Small intestine (tissue), 7 donors: ENCODE results near the gene LMF1. TPM values are rescaled to one million over a fixed set of nuclear protein-coding genes. Genes with fewer than 3 reads are reported as not detected.

Experiments used
- DNase-seq, 2 donors: peaks; one replicate each; pipeline versions ENCODE4 v3.0.0 to v3.0.0-alpha.2; 2013
- FAIRE-seq: peaks from 2 replicates; lab custom pipeline; 2012; peaks lifted over from hg19 to GRCh38; lab: Jason Lieb, UNC
- H3K27ac ChIP-seq, 3 donors: one replicate each; pipeline ENCODE4 v1.5.1; 2013; ENCODE audit warnings: low read length in 2 of 3, mild to moderate bottlenecking in 2 of 3, control low read depth in 1 of 3, inconsistent platforms in 1 of 3, low read depth in 1 of 3, moderate library complexity in 1 of 3
- H3K27me3 ChIP-seq, 3 donors: one replicate each; pipeline ENCODE4 v1.6.1; 2013; ENCODE audit warnings: low read length in 3 of 3, inconsistent platforms in 1 of 3; ENCODE audit not compliant: control insufficient read depth in 3 of 3, insufficient read depth in 3 of 3
- H3K36me3 ChIP-seq, 3 donors: one replicate each; pipeline ENCODE4 v1.6.1; 2013; ENCODE audit warnings: low read length in 3 of 3, inconsistent platforms in 1 of 3, low read depth in 1 of 3, mild to moderate bottlenecking in 1 of 3, moderate library complexity in 1 of 3; ENCODE audit not compliant: control insufficient read depth in 3 of 3, insufficient read depth in 2 of 3
- H3K4me1 ChIP-seq, 3 donors: one replicate each; pipeline ENCODE4 v1.6.1; 2013; ENCODE audit warnings: low read length in 2 of 3, inconsistent platforms in 1 of 3, low read depth in 1 of 3, mild to moderate bottlenecking in 1 of 3, moderate library complexity in 1 of 3; ENCODE audit not compliant: control insufficient read depth in 3 of 3, insufficient read depth in 2 of 3
- H3K4me3 ChIP-seq, 3 donors: one replicate each; pipeline ENCODE4 v1.5.1; 2013; ENCODE audit warnings: low read length in 3 of 3, control low read depth in 1 of 3, inconsistent platforms in 1 of 3, low read depth in 1 of 3, mild to moderate bottlenecking in 1 of 3, moderate library complexity in 1 of 3
- H3K9me3 ChIP-seq, 2 donors: one replicate each; pipeline ENCODE4 v1.6.1; 2013; ENCODE audit warnings: low read depth in 1 of 2, low read length in 1 of 2; ENCODE audit not compliant: control insufficient read depth in 2 of 2, insufficient read depth in 1 of 2
- WGBS, 3 donors: extraction: QIAGEN DNeasy Blood & Tissue Kit; methylation state at CpG; one replicate each; pipeline ENCODE4 v1.1.7; 2013; 5-methylcytosine and 5-hydroxymethylcytosine counted together
- polyA plus RNA-seq, 4 donors: library from polyadenylated mRNA; stranded (reverse) in 3 of 4; unstranded in 1 of 4; fragments of 200-250 nt in 3 of 4; fragments of 120-200 nt in 1 of 4; gene quantifications; one replicate each; pipeline versions ENCODE4 v1.2.1 to v1.2.3, GENCODE V29; 2013
- donor health status: healthy with polysubstance abuse.
- donor health status: control.
- donor health status: control.
- donor health status: Bipolar disorder and iron deficiency.
- donor health status: healthy.

Gene LMF1
- polyA plus RNA-seq, 4 donors = 8.2 to 18.0 (median 9.2) TPM

DNA sequence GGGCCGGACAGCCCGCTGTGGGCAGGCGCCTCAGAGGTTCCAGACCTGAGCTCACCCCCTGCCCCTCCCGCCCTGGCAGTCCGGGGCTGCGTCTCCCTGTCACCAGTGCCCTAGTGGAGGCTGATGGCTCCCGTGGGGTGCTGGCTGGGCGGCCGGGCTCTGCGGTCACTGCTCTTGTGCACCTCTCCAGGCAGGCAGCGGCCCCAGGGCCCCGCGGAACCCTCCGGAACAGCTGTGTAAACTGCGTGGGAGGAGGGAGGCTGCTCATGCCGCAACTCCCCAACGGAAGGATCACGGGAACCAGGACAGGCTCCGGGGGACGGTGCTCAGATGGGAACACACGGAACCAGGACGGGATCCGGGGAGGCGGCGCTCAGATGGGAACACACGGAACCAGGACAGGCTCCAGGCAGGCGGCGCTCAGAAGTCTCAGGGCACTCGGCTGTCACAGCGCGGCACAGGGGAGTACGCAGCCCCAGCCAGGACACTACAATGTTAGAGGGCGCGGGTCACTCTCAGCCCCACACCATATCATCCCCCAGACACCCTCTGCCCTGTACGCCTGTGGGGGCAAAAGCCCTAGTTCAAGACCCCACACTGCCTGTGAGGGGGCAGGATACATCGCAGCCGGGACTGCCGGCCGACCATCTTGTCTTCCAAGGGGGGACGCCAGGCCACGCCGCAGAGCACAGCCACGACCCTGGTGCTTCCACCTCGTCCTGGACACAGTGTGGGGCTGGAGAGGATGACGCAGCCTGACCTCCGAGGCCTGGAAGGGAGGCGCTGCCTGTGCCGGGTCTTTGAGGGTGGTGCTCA, 96.2 kb downstream of the LMF1 start:
- Histone ChIP-seq H3K27ac (no peak overlapping the region), H3K27me3 (no peaks in the 10 kb centered on the region), H3K4me3 (no peak overlapping the region), H3K36me3 (peaks cover 0 to 67% (median 0%) of the 10 kb centered on the region in 3 donors), H3K9me3 (no peaks in the 10 kb centered on the region), H3K4me1 (no peaks in the 10 kb centered on the region)
- FAIRE-seq (no peak), DNase-seq (no peak)
- WGBS, 3 donors = 90 to 95% (median 92%) methylated on average over 31 to 48 of the region's 48 CpGs

DNA sequence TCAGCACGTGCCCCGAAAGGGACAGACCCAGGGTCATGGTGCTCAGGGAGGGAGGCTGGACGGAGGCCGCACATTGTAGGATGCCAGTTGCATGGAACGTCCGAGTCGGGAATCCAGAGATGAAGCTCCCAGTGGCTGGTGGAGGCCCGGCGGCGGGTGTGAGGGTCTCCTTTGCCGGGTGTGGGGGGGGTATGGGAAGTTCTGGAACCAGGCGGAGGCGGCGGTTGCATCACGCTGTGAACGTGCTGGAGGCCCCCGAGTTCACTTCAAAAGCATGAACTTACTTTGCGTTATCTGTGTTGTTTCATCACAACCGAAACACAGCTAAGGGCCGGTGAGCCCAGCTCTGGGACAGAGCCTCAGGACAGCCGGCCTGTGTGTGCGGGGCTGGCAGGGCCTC, 96.9 kb downstream of the LMF1 start:
- Histone ChIP-seq H3K36me3 (peaks cover 0 to 72% (median 0%) of the 10 kb centered on the region in 3 donors), H3K4me3 (no peak overlapping the region), H3K27ac (no peak overlapping the region), H3K4me1 (no peaks in the 10 kb centered on the region), H3K9me3 (no peaks in the 10 kb centered on the region), H3K27me3 (no peaks in the 10 kb centered on the region)
- 91 to 95% (median 92%) methylated on average over 22 of the region's 22 CpGs for WGBS, 3 donors
- DNase-seq = no peak
- no peak for FAIRE-seq

DNA sequence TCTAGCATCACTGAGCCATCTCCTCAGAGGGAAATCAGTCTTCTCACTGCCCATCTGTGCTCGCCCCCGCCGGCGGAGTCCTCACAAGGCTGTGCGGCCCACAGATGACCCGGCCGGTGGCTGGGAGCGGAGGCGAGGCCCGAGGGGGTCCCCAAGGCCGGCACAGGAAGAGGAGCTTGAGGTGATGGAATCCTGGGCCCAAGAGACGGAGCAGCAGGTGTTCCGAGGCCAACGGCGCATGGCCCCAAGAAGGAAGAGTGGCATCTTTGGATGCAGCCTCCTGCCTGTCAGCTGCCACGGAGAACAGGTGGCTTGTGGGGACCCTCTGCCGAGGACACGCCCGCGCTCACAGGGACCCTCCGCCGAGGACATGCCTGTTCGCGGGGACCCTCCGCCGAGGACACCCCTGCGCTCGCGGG, 97.5 kb downstream of the LMF1 start:
- Histone ChIP-seq H3K4me1 (no peaks in the 10 kb centered on the region), H3K27ac (no peak overlapping the region), H3K9me3 (no peaks in the 10 kb centered on the region), H3K4me3 (no peak overlapping the region), H3K27me3 (no peaks in the 10 kb centered on the region), H3K36me3 (peaks cover 0 to 76% (median 0%) of the 10 kb centered on the region in 3 donors)
- DNase-seq (no peak), FAIRE-seq (no peak)
- WGBS, 3 donors = 88 to 94% (median 92%) methylated on average over 27 to 29 of the region's 29 CpGs

DNA sequence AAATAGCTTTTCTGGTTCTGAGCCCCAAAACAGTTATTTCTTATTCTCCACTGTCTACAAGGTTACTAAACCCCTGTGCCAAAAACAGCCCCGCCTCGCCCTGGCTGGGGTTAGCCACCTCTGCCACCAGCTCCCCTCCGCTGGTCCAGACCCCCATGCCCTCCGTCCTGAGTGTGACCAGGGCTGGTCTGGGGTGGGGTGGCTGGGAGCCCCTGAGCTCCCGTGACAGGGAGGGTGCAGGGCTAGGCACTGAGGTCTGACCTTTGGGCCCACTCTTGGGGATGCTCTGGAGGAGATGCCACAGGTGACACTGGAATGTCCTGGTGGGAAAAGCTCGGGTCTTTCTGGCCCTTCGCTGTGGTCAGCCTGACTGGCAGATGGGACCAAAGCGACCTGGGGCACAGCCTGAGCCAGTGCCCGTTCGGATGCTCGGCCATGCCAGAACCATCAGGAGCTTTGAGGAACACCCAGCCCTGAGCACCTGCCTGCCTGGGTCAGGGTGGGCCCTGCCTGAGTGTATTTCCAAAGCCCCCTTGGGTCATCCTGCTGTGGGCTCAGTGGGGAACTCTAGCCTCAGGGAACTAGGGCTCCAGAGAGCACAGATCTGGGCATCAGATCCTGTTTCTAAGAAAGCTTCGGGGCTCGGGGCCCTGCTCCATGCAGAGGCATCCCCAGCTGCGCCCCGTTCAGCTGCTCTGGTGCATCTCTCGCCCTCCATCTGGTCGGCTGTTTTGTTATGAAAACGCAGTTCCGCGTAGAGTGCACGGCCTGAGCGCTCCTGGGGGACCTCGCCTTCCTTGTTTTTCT, 98.1 kb downstream of the LMF1 start:
- DNase-seq = no peak
- no peaks in the 10 kb centered on the region for H3K9me3 ChIP-seq
- H3K4me3 ChIP-seq = no peak overlapping the region
- H3K36me3 ChIP-seq = peaks cover 0 to 77% (median 0%) of the 10 kb centered on the region in 3 donors
- no peaks in the 10 kb centered on the region for H3K27me3 ChIP-seq
- no peak overlapping the region for H3K27ac ChIP-seq
- no peaks in the 10 kb centered on the region for H3K4me1 ChIP-seq
- no peak for FAIRE-seq
- WGBS, 3 donors = 88 to 93% (median 91%) methylated on average over 23 of the region's 23 CpGs

DNA sequence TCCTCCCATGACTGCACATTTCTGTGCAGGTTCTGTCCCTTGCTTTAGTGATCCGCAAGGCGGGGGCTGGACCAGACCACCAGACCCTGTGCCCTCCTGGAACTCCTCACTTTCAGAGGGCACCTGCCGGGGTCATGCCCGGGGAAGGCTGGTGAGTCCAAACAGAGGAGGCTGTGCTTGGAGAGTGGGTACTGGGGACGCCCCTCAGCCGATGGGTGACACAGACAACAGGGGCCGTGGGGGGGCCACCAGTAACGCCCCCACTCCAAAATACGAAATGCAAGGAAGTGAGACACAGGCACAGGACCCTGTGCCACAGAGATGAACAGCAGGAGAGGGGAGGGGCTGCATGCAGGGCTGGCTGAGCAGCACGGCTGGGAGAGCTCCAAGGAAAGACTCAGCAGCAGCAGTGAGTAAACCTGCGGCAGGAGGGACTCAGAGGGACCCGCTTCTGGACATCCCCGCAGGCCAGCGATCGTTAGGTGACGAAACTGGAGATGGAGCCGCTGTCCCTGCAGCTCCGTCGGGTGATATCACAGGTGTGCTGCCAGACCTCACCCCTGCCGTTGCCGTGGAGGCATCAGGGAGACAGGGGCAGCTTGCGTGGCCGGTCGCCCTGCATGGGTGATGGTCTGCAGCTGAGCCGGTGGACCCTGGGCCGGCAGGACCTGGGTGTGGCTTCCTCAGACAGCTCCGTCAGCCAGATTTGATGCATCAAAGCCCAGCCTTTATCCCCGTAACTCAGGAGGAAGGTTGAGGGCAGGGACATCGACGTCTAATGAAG, 99.0 kb downstream of the LMF1 start:
- Histone ChIP-seq H3K36me3 (peaks cover 0 to 78% (median 0%) of the 10 kb centered on the region in 3 donors), H3K4me3 (no peak overlapping the region), H3K4me1 (no peaks in the 10 kb centered on the region), H3K27me3 (no peaks in the 10 kb centered on the region), H3K9me3 (no peaks in the 10 kb centered on the region), H3K27ac (no peak overlapping the region)
- WGBS, 3 donors = 86 to 93% (median 91%) methylated on average over 30 of the region's 30 CpGs
- FAIRE-seq (no peak), DNase-seq (no peak)

DNA sequence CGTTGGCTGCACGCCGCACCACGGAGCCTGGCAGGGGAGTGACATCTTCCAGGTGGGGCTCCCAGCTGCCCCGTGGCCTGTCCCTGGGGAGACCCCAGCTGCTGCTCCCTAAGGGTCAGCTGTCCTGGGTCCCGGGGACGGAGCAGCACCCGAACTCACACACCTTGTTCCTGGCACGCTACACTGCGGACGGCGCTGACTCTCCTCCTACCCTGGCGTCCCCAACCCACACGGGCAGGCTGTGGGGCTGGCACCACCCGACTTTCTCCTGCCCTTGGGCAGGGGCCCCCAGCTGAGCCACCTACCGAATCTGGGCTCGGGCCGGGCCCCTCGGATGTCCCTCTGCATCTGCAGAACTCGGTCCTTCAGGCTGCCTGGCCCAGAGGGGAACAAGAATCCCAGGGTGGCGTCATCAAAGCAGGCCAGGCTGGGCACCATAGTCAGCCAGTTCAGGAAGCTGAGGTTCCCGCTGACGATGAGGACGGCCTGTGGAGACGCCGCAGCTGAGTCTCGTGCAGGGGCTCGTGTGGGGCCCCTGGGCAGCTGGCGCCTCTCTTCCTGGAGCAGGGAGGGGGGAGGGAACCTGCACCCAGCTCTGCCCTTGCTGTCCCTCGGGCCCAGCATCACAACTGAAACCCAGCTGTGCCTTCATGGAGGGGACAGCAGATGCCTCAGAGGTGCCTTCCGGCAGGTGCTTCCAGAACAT, 99.8 kb downstream of the LMF1 start:
- Histone ChIP-seq H3K9me3 (peaks cover 0 to 5% of the 10 kb centered on the region in 2 donors), H3K36me3 (peaks cover 0 to 73% (median 0%) of the 10 kb centered on the region in 3 donors), H3K4me1 (no peaks in the 10 kb centered on the region), H3K27ac (no peak overlapping the region), H3K4me3 (no peak overlapping the region), H3K27me3 (no peaks in the 10 kb centered on the region)
- 87 to 95% (median 90%) methylated on average over 25 to 31 of the region's 31 CpGs for WGBS, 3 donors
- no peak for FAIRE-seq
- no peak for DNase-seq

DNA sequence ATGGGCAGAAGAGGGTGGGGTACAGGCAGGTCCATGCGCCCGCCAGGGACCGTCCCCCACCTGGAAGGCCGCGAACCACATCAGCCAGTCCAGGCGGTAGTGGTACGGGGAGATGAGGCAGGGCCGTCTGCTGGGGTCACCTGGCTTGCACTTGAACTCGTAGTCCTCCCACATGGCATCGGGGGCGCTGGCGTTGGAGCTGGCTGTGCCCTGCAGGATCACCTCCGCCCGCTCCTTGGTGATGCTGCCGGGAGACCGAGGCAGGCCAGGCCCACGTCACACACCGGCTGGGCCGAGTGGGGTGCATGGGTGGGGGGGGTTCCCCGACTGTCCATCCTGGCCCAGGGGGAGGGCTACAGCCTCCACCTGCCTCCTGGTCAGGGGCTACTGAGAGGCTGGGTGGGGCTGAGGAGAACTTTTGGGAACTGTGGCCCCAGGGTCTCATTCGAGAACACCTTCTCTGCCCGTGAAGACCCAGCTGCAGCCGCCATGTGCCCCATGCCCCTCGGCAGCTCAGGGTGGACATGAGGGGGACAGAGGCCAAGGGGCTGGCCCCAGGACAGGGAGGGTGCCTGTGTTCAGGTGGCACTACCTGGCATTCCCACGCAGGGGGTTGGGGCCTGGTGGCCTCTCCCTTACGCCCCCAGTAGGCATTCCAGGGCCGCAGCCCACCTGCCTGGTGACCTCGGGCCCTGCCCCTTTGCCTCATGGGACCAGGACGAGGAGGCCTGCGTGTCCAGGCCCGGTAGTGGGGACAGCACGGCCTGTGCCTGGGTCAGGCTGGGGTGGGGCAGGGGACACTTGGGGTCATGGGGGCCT, 100.8 kb downstream of the LMF1 start:
- FAIRE-seq = no peak
- Histone ChIP-seq H3K4me3 (no peak overlapping the region), H3K27ac (no peak overlapping the region), H3K9me3 (peaks cover 0 to 5% of the 10 kb centered on the region in 2 donors), H3K27me3 (no peaks in the 10 kb centered on the region), H3K36me3 (peaks cover 0 to 64% (median 0%) of the 10 kb centered on the region in 3 donors), H3K4me1 (no peaks in the 10 kb centered on the region)
- WGBS, 3 donors = 95 to 97% (median 95%) methylated on average over 31 to 32 of the region's 32 CpGs
- DNase-seq = no peak
